Activated CD8-positive, alpha-beta memory T cell treated with anti-CD3 and anti-CD28 coated beads for 1 hour (primary cell): Measurements from ENCODE around the gene SDSL.

Experiments
- DNase-seq, 2 donors: peaks; one replicate each; pipeline ENCODE4 v3.0.0-alpha.2; 2020; ENCODE audit warnings: low read depth in 1 of 2; ENCODE audit errors: extremely low read depth in 1 of 2

SDSL gene

GRCh38 chr12:113418213-113418879, 3.8 kb upstream of the SDSL start:
- no peak for DNase-seq

- no peak for DNase-seq
These were observed 1.1 kb upstream of the SDSL start for GRCh38 chr12:113420996-113421595.

GRCh38 chr12:113422886-113423669, 898 bp downstream of the SDSL start:
- no peak for DNase-seq

- no peak for DNase-seq
These were observed 2.3 kb downstream of the SDSL start for GRCh38 chr12:113424456-113424855.

GRCh38 chr12:113424915-113425823, 3.0 kb downstream of the SDSL start:
- DNase-seq = peak in 1 of 2 donors; percentile 22

GRCh38 chr12:113425960-113426453, 3.8 kb downstream of the SDSL start:
- no peak for DNase-seq

- no peak for DNase-seq
These were observed 5.7 kb downstream of the SDSL start for GRCh38 chr12:113427882-113428281.

- no peak for DNase-seq
These were observed 6.3 kb downstream of the SDSL start for GRCh38 chr12:113428482-113428881.

GRCh38 chr12:113432986-113433385, 10.8 kb downstream of the SDSL start:
- DNase-seq = no peak

- no peak for DNase-seq
These were observed 13.2 kb downstream of the SDSL start for GRCh38 chr12:113435367-113435766.

GRCh38 chr12:113436586-113436985, 14.4 kb downstream of the SDSL start:
- no peak for DNase-seq

GRCh38 chr12:113436993-113437728, 15.0 kb downstream of the SDSL start:
- DNase-seq = no peak

- no peak for DNase-seq
These were observed 15.5 kb downstream of the SDSL start for GRCh38 chr12:113437729-113438100.

GRCh38 chr12:113438523-113439300, 16.5 kb downstream of the SDSL start:
- DNase-seq = no peak

- DNase-seq = no peak
These were observed 17.1 kb downstream of the SDSL start for GRCh38 chr12:113439301-113439597.

GRCh38 chr12:113439606-113440030, 17.4 kb downstream of the SDSL start:
- no peak for DNase-seq

- DNase-seq = no peak
These were observed 18.2 kb downstream of the SDSL start for GRCh38 chr12:113440336-113440735.

- no peak for DNase-seq
These were observed 19.0 kb downstream of the SDSL start for GRCh38 chr12:113440947-113441782.
